Activated CD8-positive, alpha-beta memory T cell treated with anti-CD3 and anti-CD28 coated beads for 1 hour (primary cell): ENCODE data around the gene C1orf198.

Experiments
- DNase-seq, 2 donors: peaks; one replicate each; pipeline ENCODE4 v3.0.0-alpha.2; 2020; ENCODE audit warnings: low read depth in 1 of 2; ENCODE audit errors: extremely low read depth in 1 of 2

The C1orf198 gene

DNA sequence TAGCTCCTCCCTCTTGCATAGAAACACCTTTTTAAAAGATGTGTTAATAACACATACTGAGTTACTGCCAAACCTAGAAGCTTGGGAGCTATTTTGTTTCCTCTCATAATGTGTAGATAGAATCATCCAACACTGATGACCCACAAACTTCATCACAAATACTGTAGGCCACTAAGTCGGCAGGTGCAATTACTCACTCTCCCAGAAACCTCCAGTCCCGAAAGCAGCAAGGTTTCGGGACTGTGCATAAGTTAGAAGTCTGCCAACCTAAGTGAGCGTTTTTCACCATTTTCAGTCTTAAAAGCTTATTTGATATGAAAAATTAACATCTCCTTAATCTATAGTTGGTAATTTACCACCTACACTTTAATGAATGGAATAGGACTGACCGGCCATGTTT lies 32.0 kb downstream of the C1orf198 start:
- no peak for DNase-seq

DNA sequence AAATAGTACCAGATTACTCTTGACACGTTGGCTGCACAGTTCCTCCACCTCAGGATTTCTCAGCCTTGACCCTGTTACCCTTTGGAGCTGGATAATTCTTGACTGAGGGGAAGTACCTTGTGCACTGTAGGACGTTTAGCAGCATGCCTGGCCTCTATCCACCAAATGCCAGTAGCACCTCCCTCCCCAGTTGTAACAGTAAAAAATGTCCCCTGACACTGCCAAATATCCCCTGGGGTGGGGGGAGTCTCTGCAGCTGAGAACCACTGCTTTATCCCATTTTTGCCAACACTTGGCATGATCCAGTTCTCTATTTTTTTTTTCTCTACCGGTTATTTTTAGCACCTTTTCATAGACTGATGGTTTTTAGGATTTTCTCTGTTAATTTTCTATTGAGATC lies 34.0 kb downstream of the C1orf198 start:
- no peak for DNase-seq

DNA sequence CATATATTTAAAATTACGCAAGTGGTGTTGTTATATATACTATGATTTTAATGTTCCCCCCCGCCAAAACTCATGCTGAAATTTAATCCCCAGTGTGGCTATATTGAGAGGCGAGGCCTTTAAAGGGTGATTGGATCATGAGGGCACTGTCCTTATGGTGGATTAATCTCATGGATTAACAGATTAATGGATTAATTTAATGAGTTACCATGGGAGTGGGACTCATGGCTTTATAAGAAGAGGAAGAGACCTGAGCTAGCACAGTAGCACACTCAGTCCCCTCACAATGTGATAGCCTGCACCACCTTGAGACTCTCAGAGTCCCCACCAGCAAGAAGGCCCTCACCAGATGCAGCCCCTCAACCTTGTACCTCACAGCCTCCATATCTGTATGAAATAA lies 34.8 kb downstream of the C1orf198 start:
- DNase-seq, result no peak

DNA sequence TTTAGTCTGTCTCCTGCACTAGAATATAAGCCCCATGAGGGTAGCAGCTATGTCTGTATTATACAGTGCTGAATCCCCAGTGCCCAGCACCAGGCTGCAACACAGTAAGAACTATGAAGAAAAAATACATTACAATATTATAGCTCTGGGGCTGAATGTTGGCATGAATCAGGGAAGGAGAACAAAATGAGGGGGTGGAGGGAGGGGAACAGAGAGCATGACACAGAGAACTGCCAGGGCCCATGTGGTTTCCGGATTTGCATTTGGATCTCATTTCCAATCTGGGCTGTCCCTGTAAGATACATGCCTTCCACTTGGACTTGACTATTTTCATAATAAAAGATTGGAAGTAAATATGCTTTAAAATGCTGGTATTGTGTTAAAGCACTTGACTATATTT lies 35.8 kb downstream of the C1orf198 start:
- DNase-seq, result no peak

DNA sequence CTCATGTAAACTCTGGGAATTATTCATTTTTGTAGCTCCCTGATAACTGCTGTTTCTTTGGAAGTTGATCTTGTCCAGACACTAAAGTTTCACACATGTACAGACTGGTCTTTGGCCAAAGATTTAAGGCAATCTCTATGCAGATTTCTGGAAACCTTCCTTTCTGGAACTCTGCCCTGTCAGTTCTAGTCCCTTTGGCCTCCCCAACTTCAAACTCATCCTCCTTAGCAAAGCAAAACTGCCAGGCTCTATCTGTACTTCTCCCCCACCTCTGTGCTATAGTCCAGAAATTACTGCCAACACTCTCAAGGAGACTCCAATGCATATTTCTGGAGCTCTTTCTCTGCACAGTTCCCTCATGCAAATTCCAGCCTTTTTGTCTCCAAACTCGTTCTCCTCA lies 36.5 kb downstream of the C1orf198 start:
- no peak for DNase-seq

DNA sequence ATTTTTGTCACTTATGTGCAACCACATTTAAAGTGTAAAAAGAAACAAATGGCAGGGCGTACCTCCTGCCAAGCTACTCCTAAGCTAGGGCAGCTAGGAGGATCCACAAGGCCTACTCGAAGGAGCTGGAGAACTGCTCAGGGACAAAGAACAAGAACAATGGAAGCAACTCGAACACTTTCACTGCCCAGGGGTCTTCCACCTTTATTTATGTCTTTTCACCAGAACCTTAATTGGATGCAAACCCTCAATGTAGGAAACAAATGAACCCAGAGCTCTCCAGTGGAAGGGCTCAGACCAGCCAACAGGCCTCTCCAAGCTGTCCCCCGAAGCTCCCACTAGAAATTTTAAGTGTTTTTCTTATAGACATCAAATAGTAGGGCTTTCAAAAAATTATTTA lies 39.9 kb downstream of the C1orf198 start:
- DNase-seq, result no peak

DNA sequence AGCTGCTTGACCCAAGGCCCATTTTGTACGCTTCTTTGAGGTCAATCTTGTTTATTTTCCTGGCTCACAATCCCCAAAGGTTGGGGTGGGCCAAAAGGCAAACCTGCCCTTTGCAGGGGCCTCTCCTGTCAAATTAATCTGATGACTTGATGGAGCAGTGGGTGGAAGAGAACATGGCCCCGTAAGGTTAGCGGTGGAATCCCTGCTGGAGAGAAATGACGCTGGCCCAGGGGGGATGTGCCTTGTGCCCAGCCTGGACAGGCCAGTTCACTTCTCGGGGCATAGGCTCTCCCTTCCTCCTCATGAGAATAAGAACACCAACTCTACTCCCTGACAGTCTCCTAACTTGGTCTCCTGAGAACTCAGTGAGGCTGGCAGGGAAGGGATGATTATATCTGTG lies 40.5 kb downstream of the C1orf198 start:
- no peak for DNase-seq

DNA sequence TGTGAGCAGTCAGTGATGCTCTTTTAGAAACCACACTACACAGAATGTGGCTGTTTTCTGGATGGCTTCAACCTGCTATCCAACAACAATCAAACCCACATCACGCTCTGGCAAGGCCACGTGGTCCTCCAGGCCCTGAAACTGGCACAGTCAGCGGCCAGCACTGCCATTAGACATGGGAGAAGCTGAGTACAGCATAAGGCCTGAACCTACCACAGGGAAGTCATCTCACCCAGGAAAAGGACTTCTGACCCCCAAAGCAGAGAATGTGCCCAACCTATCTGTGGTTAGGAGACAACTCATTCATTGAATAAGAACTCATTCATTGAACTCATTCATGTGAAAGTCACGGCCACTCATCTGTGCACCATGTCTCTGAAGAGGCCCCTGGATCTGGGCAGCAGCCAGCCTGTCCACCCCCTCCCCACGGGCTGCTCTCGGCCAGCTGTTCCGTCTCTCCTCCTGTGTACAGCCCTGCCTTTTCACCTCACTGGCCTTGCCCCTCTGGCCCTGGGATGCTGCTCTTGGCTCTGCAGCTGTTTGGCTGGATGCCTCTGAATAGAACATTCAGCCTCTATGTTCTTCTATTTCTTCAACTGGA lies 41.1 kb downstream of the C1orf198 start:
- DNase-seq, result no peak

DNA sequence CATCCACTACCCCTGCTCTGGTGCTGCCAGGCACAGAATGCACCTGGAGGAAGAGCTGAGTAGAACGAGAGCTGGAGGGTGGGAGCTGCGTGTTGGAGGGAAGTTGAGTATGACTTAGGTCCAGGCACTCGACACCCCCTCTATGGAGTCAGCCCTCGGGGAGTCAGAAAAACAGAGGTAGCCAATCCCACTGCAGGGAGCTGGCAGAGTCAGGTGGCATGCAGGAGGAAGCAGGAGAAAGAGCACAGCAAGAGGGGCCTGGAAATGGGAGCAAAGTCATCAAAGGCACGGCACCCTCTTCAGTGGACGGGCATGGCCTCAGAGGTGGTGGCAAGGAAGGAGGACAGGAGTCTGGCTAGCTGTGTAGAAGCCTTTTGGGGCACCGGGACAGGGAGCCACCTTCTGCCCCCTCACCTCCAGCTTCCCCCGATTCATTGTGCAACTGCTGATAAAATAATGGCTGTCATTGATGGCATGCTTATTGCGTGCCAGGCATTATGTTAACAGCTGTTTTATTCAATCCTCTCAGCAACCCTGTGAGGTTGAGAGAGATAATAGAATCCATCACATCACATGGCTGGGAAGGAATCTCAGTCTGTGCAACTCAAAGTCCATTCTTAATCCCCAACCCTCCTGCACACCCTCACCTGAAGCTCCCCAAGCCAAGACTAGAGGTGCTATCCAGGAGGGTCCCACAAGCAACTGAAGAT lies 42.0 kb downstream of the C1orf198 start:
- no peak for DNase-seq

DNA sequence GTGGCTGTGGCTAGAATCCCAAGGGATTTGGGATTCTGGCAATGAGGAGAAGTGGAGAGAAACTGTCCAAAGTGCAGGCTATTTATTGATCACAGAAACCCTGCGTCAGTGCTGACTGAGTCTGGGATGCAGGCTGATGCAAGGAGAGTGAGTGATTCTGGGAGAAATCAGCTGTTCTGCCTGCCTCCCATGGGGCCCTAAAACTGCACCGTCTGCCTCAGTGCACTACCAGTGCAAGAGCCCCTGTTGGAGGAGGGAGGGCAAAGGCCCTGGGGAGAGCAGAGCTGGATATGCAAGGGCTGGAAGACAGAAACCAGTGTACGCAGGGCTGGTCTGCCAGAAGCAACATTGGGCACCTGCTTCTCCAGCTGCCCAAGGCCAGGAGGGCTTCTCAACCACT lies 42.6 kb downstream of the C1orf198 start:
- no peak for DNase-seq

DNA sequence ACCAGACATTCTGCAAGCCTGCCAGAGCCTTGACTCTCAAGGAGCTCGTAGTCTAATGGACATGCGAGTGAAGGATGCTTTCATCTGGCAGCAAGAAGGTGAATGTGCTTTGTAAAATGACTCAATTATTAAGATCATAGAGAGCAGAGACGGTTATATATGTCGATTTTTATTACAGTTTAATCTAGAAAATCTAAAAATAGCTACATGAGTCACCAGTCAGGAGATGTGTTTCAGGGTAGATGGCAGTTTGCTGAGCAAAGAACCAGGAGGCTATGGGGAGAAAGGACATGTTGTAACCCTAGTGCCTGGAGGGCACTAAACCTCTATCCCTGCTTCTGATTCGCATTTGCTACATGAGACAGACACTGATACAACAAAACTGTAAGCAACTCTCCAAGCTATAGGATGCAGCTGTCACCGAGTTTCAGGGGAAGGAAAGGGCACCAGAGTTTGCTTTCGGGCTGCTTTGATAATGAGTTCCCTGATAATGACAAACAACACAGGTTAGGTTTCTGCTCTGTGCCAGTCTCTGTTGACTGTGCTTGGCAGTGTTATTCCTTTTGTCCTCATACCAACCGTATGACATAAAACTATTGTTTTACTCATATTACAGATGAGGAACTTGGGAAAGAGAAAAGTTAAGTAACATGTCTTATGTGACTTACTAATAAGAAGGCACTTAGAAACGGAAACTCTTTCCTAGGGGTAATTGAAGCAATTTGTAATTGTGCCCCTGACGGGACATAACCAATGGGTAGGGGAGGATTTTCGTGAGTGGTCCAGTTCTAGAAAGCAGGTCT lies 43.2 kb downstream of the C1orf198 start:
- DNase-seq, result no peak

DNA sequence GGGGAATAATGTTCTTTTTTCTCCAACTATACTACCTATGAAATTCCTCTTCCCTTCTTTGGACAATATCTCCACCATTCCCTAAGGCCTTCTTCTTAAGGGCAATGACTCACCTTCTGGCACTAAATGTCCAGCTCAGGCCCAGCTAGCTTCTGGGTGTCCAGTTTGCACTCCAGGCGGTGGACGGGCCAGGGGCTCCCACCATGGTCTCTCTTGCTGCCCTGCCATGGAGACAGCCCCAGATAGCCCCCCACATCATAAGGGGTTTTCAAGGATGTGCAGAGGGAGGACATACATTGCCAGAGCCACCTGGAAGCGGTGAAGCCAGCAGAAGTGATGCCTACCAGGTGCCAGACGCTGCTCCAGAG lies 43.8 kb downstream of the C1orf198 start:
- DNase-seq, result no peak

DNA sequence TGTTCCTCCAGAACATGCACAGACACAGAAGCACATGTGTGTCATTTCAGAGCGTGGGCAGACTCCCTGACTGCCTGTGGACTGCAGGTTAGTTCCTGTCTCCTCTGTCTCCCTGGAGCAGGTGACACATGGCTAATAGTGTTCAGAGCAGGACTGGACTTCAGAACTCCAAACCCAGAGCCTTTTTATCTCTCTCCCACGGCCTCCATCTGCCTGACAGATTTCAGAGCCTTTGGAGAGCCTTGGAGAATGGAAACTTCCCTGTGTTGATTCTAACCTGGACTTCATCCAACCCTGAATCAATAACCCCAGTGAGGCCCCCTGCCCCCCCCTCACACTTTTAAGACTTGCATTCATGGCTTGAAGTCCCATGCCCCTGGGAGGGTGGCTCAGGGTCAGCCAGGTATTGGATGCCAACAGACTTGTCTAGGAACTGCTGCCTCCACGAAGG lies 44.4 kb downstream of the C1orf198 start:
- DNase-seq, result no peak

DNA sequence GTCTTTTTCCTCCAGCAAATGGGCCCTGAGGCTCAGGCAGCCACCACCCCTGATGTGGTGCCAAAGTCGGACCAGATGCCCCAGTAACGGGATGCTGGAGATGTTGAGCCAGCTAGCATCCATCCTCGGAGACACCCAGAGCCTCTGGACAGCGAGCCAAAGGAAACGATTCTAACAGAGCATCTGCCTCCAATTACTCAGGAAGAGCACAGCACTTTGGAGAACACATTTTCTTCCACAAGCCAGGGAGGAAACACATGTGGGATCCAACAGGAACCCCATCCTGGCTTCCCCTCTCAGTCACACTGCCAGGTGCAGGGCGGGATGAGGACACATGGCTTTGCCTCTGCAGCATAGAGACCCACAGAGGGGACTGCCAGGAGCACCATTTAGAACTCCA lies 44.9 kb downstream of the C1orf198 start:
- DNase-seq, result no peak

DNA sequence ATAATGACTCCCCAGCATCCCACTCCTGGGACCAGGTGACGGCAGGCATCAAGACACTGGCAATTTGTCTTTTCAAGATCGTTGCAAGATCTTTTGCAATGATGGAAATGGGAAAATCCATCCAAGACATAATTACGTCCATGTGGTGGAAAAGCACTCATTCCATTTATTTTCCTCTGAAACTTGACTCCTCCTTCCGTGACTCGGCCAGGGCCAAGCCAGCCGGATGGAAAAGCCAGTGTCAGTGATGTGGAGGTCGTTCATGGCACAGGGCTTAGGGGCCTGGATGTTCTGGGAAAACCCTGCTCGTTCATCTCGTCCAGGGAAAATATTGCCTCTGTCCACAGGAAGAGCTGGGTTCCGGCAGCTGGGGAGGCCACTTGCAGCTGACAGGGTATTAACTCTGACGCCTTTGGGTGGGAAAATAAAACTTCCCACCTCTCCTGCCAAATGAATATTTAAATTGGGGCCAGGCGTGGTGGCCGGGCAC lies 46.2 kb downstream of the C1orf198 start:
- DNase-seq, result no peak

DNA sequence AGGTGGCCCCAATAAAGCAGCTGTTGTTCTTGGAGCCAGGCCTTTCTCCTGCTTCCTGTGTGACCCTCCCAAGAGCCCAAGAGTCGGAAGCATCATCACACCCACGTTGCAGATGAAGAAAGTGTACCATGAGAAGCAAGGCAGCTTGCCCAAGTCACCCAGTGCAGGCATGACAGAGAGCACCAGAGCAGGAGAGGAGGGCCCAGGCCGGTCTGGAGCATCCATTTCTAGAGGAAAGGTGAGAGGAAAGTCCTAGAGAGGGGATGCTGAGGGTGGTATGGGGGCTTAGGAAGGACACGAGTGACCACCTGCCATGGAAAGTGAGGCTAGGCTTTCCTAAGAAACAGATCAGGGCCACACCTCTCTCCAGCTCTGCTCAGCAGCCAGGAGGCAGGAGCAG lies 47.0 kb downstream of the C1orf198 start:
- DNase-seq, result no peak

DNA sequence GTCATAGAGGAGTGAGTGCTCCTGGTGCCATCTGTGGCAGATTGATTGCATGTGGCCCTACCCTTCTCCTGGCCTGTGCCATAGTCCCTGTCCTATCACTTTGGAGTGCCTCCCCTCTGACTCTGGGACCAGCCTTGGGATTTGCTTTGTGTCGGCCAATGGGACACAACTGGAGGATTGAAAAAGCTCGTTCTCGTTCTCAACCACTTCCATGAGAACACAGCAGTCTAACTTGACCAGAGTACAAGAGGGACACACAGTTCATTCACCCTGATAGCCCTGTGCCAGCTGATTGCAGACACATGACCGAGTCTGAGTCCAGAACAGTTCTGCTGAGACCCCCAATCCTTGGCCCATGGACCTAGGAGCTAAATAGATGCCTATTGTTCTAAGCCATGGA lies 47.8 kb downstream of the C1orf198 start:
- no peak for DNase-seq

DNA sequence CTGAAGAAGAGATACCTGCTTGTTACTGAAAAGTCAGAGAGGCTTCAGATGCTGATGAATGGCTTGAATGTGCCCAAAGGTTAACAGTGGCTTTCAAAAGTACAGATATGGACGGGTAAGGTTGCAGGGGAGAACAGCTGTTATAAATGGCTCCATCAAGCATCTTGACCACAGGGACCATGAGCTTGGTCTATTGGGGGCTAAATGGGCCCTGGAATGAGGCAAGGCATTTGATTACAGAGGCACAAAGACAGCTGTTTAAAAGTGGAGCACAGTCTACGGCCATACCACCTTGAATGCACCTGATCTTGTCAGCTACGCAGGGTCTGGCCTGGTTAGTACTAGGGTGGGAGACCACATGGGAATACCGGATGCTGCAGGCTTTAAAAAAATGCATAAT lies 48.3 kb downstream of the C1orf198 start:
- no peak for DNase-seq

DNA sequence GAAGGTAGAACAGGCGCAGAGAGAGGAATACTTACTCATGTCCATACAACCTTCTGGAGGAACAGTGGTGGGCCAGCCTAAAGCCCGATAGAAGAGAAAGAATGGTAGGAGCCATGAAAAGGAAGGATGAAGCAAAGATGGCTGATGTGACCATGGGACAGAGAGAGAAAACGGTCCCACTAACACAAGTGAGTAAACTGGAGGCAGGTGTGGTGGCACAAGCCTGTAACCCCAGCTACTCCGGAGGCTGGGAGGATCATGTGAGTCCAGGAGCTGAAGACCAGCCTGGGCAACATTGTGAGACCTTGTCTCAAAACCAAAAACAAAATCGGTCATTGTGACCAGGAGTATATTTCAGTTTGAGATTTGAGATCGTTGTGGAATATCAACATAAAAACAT lies 49.4 kb downstream of the C1orf198 start:
- no peak for DNase-seq

DNA sequence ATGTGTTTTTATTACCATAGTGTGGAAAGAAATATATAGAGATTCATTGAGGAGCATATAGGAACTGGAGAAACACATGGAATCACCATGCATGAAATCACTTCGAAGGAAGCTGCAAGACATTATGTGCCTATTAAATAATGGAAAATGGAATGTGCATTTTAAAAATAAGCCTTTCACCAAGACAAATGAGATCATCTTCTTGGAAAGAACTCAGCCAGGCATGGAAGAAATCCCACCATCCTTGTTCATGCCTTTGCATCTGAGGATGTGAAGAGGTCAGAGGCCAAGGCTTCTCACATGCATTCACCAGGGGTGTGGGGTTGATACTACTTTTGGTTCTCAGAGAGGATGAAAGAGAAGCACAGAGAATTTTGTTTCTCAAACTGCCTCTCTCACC lies 50.0 kb downstream of the C1orf198 start:
- DNase-seq, result no peak

DNA sequence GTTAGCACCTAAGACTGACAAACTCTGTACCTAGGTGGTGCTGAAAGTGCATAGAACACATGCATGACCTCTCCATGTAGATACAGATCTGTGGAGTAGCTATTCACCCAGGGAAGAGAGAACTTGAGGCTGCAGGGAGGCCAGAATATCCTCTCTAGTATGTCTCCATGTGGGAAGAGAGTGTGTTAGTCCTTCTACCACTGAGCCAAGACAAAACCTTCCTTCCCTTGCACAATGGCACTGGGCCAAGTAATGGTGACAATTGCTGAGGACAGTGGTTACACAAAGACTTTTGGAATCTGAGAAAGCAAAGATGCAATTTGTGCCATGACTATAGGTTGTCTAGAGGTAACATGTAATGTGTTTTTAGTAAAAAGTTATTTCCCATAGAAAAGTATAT lies 52.3 kb downstream of the C1orf198 start:
- DNase-seq, result no peak
